Measurements from ENCODE around the gene COL27A1. TPM values are rescaled to one million over a fixed set of nuclear protein-coding genes. Genes with fewer than 3 reads are reported as not detected.
A peak's percentile ranks its signal among the peaks of the same experiment; 100 is the strongest.

The COL27A1 gene
- total RNA-seq, 1 donor from 2014 or later: 4.3 TPM

GRCh38 chr9:114146735-114147134, 8.6 kb upstream of the COL27A1 start:
- Mint-ChIP-seq H3K27me3 (ENCODE audit: insufficient read depth, low read depth) (peaks cover 13% of the 10 kb centered on the region), H3K4me3 (no peak overlapping the region), H3K36me3 (no peaks in the 10 kb centered on the region), H3K4me1 (no peaks in the 10 kb centered on the region), H3K27ac (no peak overlapping the region), H3K9me3 (no peaks in the 10 kb centered on the region)
- Histone ChIP-seq H4K20me1 (ENCODE audit: low read depth) (no peaks in the 10 kb centered on the region), H3K27me3 (no peaks in the 10 kb centered on the region), H3K79me2 (ENCODE audit: low read depth) (no peaks in the 10 kb centered on the region), H2AFZ (replicated peaks) (no peak overlapping the region), H3K9me3 (ENCODE audit: low read depth) (no peaks in the 10 kb centered on the region), H3K4me1 (no peaks in the 10 kb centered on the region), H3K27ac (no peak overlapping the region), H3K9ac (no peak overlapping the region), H3F3A (ENCODE audit: low read depth) (no peaks in the 10 kb centered on the region), H3K36me3 (no peaks in the 10 kb centered on the region), H3K4me3 (no peak overlapping the region), H3K4me2 (no peak overlapping the region)
- TF ChIP-seq EZH2phosphoT487 (IDR thresholded peaks at IDR 0.05) (no peak), CTCF (IDR thresholded peaks at IDR 0.05) (no peak), EZH2 (IDR thresholded peaks at IDR 0.05) (no peak)
- no peak for DNase-seq (ENCODE audit: low spot score)

- H3K27ac ChIP-seq: no peak overlapping the region
- no peaks in the 10 kb centered on the region for H3K9me3 ChIP-seq (ENCODE audit: low read depth)
- H3K27me3 ChIP-seq: peaks cover 21% of the 10 kb centered on the region
- peaks cover 14% of the 10 kb centered on the region for H3K27me3 Mint-ChIP-seq (ENCODE audit: insufficient read depth, low read depth)
- TF ChIP-seq EZH2phosphoT487 (IDR thresholded peaks at IDR 0.05) (no peak), CTCF (IDR thresholded peaks at IDR 0.05) (no peak), EZH2 (IDR thresholded peaks at IDR 0.05) (no peak)
- H3K4me3 Mint-ChIP-seq: no peak overlapping the region
- no peaks in the 10 kb centered on the region for H4K20me1 ChIP-seq (ENCODE audit: low read depth)
- no peak for DNase-seq (ENCODE audit: low spot score)
- no peak overlapping the region for H3K4me2 ChIP-seq
- H3K4me1 ChIP-seq: peaks cover 5% of the 10 kb centered on the region
- H3F3A ChIP-seq (ENCODE audit: low read depth): no peaks in the 10 kb centered on the region
- H3K36me3 Mint-ChIP-seq: no peaks in the 10 kb centered on the region
- no peaks in the 10 kb centered on the region for H3K79me2 ChIP-seq (ENCODE audit: low read depth)
- no peaks in the 10 kb centered on the region for H3K36me3 ChIP-seq
- H3K9ac ChIP-seq: no peak overlapping the region
- H3K9me3 Mint-ChIP-seq: no peaks in the 10 kb centered on the region
- H3K4me1 Mint-ChIP-seq: peaks cover 5% of the 10 kb centered on the region
- no peak overlapping the region for H2AFZ ChIP-seq (replicated peaks)
- peak overlapping the region; percentile 36 for H3K27ac Mint-ChIP-seq
- no peak overlapping the region for H3K4me3 ChIP-seq
Measured at GRCh38 chr9:114149181-114149580, 6.2 kb upstream of the COL27A1 start.

- H3K4me1 ChIP-seq: peaks cover 11% of the 10 kb centered on the region
- peaks cover 11% of the 10 kb centered on the region for H3K4me1 Mint-ChIP-seq
- no peaks in the 10 kb centered on the region for H3K9me3 ChIP-seq (ENCODE audit: low read depth)
- H4K20me1 ChIP-seq (ENCODE audit: low read depth): no peaks in the 10 kb centered on the region
- H3F3A ChIP-seq (ENCODE audit: low read depth): no peaks in the 10 kb centered on the region
- H3K36me3 Mint-ChIP-seq: no peaks in the 10 kb centered on the region
- no peaks in the 10 kb centered on the region for H3K79me2 ChIP-seq (ENCODE audit: low read depth)
- H3K4me3 Mint-ChIP-seq: no peak overlapping the region
- H3K27ac Mint-ChIP-seq: no peak overlapping the region
- DNase-seq (ENCODE audit: low spot score): no peak
- no peak overlapping the region for H3K4me3 ChIP-seq
- H3K9ac ChIP-seq: no peak overlapping the region
- no peak overlapping the region for H3K27ac ChIP-seq
- peaks cover 27% of the 10 kb centered on the region for H3K27me3 ChIP-seq
- peaks cover 20% of the 10 kb centered on the region for H3K27me3 Mint-ChIP-seq (ENCODE audit: insufficient read depth, low read depth)
- no peak overlapping the region for H3K4me2 ChIP-seq
- H3K9me3 Mint-ChIP-seq: no peaks in the 10 kb centered on the region
- TF ChIP-seq EZH2phosphoT487 (IDR thresholded peaks at IDR 0.05) (no peak), CTCF (IDR thresholded peaks at IDR 0.05) (no peak), EZH2 (IDR thresholded peaks at IDR 0.05) (no peak)
- H3K36me3 ChIP-seq: no peaks in the 10 kb centered on the region
- no peak overlapping the region for H2AFZ ChIP-seq (replicated peaks)
Measured at GRCh38 chr9:114149765-114150340, 5.5 kb upstream of the COL27A1 start.
